Loucy (cell line): ENCODE results near the gene ZBTB1.

Source experiments
- H2AFZ ChIP-seq: fragments of 200-600 bp; sonication (generic); 2 replicates; pipeline ENCODE4 v1.6.0; 2016; ENCODE audit warnings: antibody characterized with exemption, mild to moderate bottlenecking, low read length, moderate library complexity
- H3F3A ChIP-seq: fragments of 200-600 bp; 2 replicates; pipeline ENCODE4 v1.6.0; 2016; ENCODE audit warnings: antibody characterized with exemption, low read depth, mild to moderate bottlenecking
- H3K27me3 ChIP-seq: fragments of 200-600 bp; sonication (generic); 2 replicates; pipeline ENCODE4 v1.6.1; 2014; ENCODE audit warnings: low read length, mild to moderate bottlenecking; ENCODE audit not compliant: insufficient read depth, poor library complexity, severe bottlenecking
- H3K36me3 ChIP-seq: fragments of 200-600 bp; sonication (generic); 2 replicates; pipeline ENCODE4 v1.6.1; 2016; ENCODE audit warnings: low read length; ENCODE audit not compliant: insufficient read depth
- H3K4me1 ChIP-seq: fragments of 200-600 bp; sonication (generic); 2 replicates; pipeline ENCODE4 v1.5.1; 2014; ENCODE audit warnings: low read length, mild to moderate bottlenecking; ENCODE audit not compliant: insufficient read depth, poor library complexity, severe bottlenecking
- H3K4me2 ChIP-seq: fragments of 200-600 bp; sonication (generic); 2 replicates; pipeline ENCODE4 v1.6.0; 2014; ENCODE audit warnings: antibody characterized with exemption, low read length, low read depth, mild to moderate bottlenecking; ENCODE audit not compliant: poor library complexity, severe bottlenecking
- H3K4me3 ChIP-seq: fragments of 200-600 bp; sonication (generic); 2 replicates; pipeline ENCODE4 v1.5.1; 2014; ENCODE audit warnings: low read length, mild to moderate bottlenecking, mixed read lengths; ENCODE audit not compliant: poor library complexity, severe bottlenecking
- H3K79me2 ChIP-seq: fragments of 200-600 bp; sonication (generic); 2 replicates; pipeline ENCODE4 v1.6.1; 2014; ENCODE audit warnings: low read length; ENCODE audit not compliant: insufficient read depth
- H3K9ac ChIP-seq: fragments of 200-600 bp; sonication (generic); 2 replicates; pipeline ENCODE4 v1.6.0; 2014; ENCODE audit warnings: mild to moderate bottlenecking, low read depth, low read length, moderate library complexity; ENCODE audit not compliant: poor library complexity, severe bottlenecking
- H3K9me2 ChIP-seq: fragments of 200-600 bp; sonication (generic); replicated peaks from 2 replicates; pipeline ENCODE4 v1.6.1; 2016; ENCODE audit warnings: low read depth, low read length, mixed read lengths
- H3K9me3 ChIP-seq: fragments of 200-600 bp; sonication (generic); 2 replicates; pipeline ENCODE4 v1.6.1; 2014; ENCODE audit warnings: mild to moderate bottlenecking, antibody characterized with exemption, low read length, low read depth; ENCODE audit not compliant: insufficient read depth
- H4K20me1 ChIP-seq: fragments of 200-600 bp; sonication (generic); 2 replicates; pipeline ENCODE4 v1.6.0; 2014; ENCODE audit warnings: antibody characterized with exemption, low read length, mild to moderate bottlenecking; ENCODE audit not compliant: insufficient read depth, poor library complexity, severe bottlenecking
- CTCF ChIP-seq: fragments of 200-600 bp; sonication (generic); conservative IDR thresholded peaks from 2 replicates; pipeline ENCODE4 v1.5.1; 2014; ENCODE audit warnings: mild to moderate bottlenecking, antibody characterized with exemption, low read length
- EZH2phosphoT487 ChIP-seq: fragments of 200-600 bp; IDR thresholded peaks from 2 replicates; pipeline ENCODE4 v1.6.1; 2018; ENCODE audit warnings: antibody characterized with exemption, mild to moderate bottlenecking, moderate library complexity, borderline replicate concordance

The ZBTB1 gene

GRCh38 chr14:64474698-64475097, 29.9 kb upstream of the ZBTB1 start:
- Histone ChIP-seq H3K4me1 (no peaks in the 10 kb centered on the region), H3K79me2 (no peaks in the 10 kb centered on the region), H4K20me1 (no peaks in the 10 kb centered on the region)

GRCh38 chr14:64475585-64476273, 28.8 kb upstream of the ZBTB1 start:
- no peaks in the 10 kb centered on the region for H3K27me3 ChIP-seq
- no peak overlapping the region for H3K4me3 ChIP-seq
- H3K9me3 ChIP-seq: no peaks in the 10 kb centered on the region
- H3K36me3 ChIP-seq: no peaks in the 10 kb centered on the region
- no peak overlapping the region for H3K4me2 ChIP-seq
- no peaks in the 10 kb centered on the region for H3F3A ChIP-seq
- no peak overlapping the region for H2AFZ ChIP-seq
- H3K9ac ChIP-seq: no peak overlapping the region
- no peaks in the 10 kb centered on the region for H3K9me2 ChIP-seq
- TF ChIP-seq CTCF: no peak
- TF ChIP-seq EZH2phosphoT487: no peak
- H3K4me1 ChIP-seq: no peaks in the 10 kb centered on the region
- H3K79me2 ChIP-seq: no peaks in the 10 kb centered on the region
- no peaks in the 10 kb centered on the region for H4K20me1 ChIP-seq

More at GRCh38 chr14:64474698-64475097, 29.9 kb upstream of the ZBTB1 start:
- Histone ChIP-seq H3K4me2 (no peak overlapping the region), H3K36me3 (no peaks in the 10 kb centered on the region), H2AFZ (no peak overlapping the region), H3F3A (no peaks in the 10 kb centered on the region), H3K4me3 (no peak overlapping the region), H3K9me3 (no peaks in the 10 kb centered on the region), H3K9ac (no peak overlapping the region), H3K9me2 (no peaks in the 10 kb centered on the region), H3K27me3 (no peaks in the 10 kb centered on the region)
- TF ChIP-seq EZH2phosphoT487 (no peak), CTCF (no peak)

GRCh38 chr14:64476438-64476837, 28.1 kb upstream of the ZBTB1 start:
- no peak overlapping the region for H2AFZ ChIP-seq
- H3K9me2 ChIP-seq: no peaks in the 10 kb centered on the region
- H3K79me2 ChIP-seq: no peaks in the 10 kb centered on the region
- H3K36me3 ChIP-seq: no peaks in the 10 kb centered on the region
- no peaks in the 10 kb centered on the region for H3F3A ChIP-seq
- H3K4me1 ChIP-seq: no peaks in the 10 kb centered on the region
- H3K9ac ChIP-seq: no peak overlapping the region
- H3K27me3 ChIP-seq: no peaks in the 10 kb centered on the region
- H4K20me1 ChIP-seq: no peaks in the 10 kb centered on the region
- no peaks in the 10 kb centered on the region for H3K9me3 ChIP-seq
- H3K4me2 ChIP-seq: no peak overlapping the region
- no peak overlapping the region for H3K4me3 ChIP-seq
- TF ChIP-seq EZH2phosphoT487 (no peak), CTCF (no peak)
